ENCODE data around the gene ATE1. TPM values are rescaled to one million over a fixed set of nuclear protein-coding genes. Genes with fewer than 3 reads are reported as not detected.

The ATE1 gene
- total and polyA plus RNA-seq, 2 experiments from 2014 or later = 17.4 to 24.5 TPM

GRCh38 chr10:121818599-121818998, 109.2 kb downstream of the ATE1 start:
- no peak overlapping the region for H3K27ac ChIP-seq (ENCODE audit: low read depth)
- H3K36me3 Mint-ChIP-seq (ENCODE audit: low read depth) = no peaks in the 10 kb centered on the region
- no peak overlapping the region for H2AFZ ChIP-seq
- H4K20me1 ChIP-seq (replicated peaks; ENCODE audit: insufficient read depth) = no peaks in the 10 kb centered on the region
- DNase-seq (ENCODE audit: low spot score) (no peak), ATAC-seq (no peak)
- H3K27me3 ChIP-seq (ENCODE audit: insufficient read depth) = no peaks in the 10 kb centered on the region
- H3K27me3 Mint-ChIP-seq (ENCODE audit: insufficient read depth, low read depth, poor library complexity) = no peaks in the 10 kb centered on the region
- no peak for TF ChIP-seq STAT1 (IDR thresholded peaks at IDR 0.05; ENCODE audit: unreplicated experiment)
- no peak for TF ChIP-seq POLR2AphosphoS5 (IDR thresholded peaks at IDR 0.05; ENCODE audit: low read depth)
- TF ChIP-seq ZNF114 (CRISPR knock-in tag; IDR thresholded peaks at IDR 0.05) = no peak
- no peak for TF ChIP-seq NANOG (IDR thresholded peaks at IDR 0.05; ENCODE audit: borderline replicate concordance)
- H3F3A ChIP-seq (replicated peaks; ENCODE audit: low read depth) = no peaks in the 10 kb centered on the region
- no peak overlapping the region for H3K27ac Mint-ChIP-seq
- no peaks in the 10 kb centered on the region for H3K79me2 ChIP-seq (replicated peaks; ENCODE audit: insufficient read depth)
- no peak overlapping the region for H3K4me2 ChIP-seq
- no peaks in the 10 kb centered on the region for H3K9me2 ChIP-seq (ENCODE audit: insufficient read depth)
- no peak overlapping the region for H3K4me3 ChIP-seq
- no peak overlapping the region for H3K4me3 Mint-ChIP-seq
- H3K4me1 ChIP-seq (ENCODE audit: insufficient read depth) = no peaks in the 10 kb centered on the region
- peaks cover 5% of the 10 kb centered on the region; the same call in 1 of the 3 replicates for H3K4me1 Mint-ChIP-seq
- H3K9me3 Mint-ChIP-seq = no peaks in the 10 kb centered on the region
- no peaks in the 10 kb centered on the region for H3K36me3 ChIP-seq (ENCODE audit: insufficient read depth)

GRCh38 chr10:121816197-121816596, 111.6 kb downstream of the ATE1 start:
- no peak overlapping the region for H3K27ac Mint-ChIP-seq

GRCh38 chr10:121813857-121814256, 114.0 kb downstream of the ATE1 start:
- Histone ChIP-seq H2AFZ (no peak overlapping the region), H3K36me3 (ENCODE audit: insufficient read depth) (no peaks in the 10 kb centered on the region), H3K4me2 (no peak overlapping the region), H3K79me2 (replicated peaks; ENCODE audit: insufficient read depth) (no peaks in the 10 kb centered on the region), H3K27ac (ENCODE audit: low read depth) (no peak overlapping the region), H4K20me1 (replicated peaks; ENCODE audit: insufficient read depth) (0 out of 2 replicates have a peak, but pooled peaks cover 3% of the 10 kb centered on the region), H3K4me3 (no peak overlapping the region), H3K27me3 (ENCODE audit: insufficient read depth) (no peaks in the 10 kb centered on the region), H3K9me2 (ENCODE audit: insufficient read depth) (no peaks in the 10 kb centered on the region), H3F3A (replicated peaks; ENCODE audit: low read depth) (no peaks in the 10 kb centered on the region), H3K4me1 (ENCODE audit: insufficient read depth) (no peaks in the 10 kb centered on the region)
- H3K27me3 Mint-ChIP-seq (ENCODE audit: insufficient read depth, low read depth, poor library complexity) = no peaks in the 10 kb centered on the region
- H3K9me3 Mint-ChIP-seq = no peaks in the 10 kb centered on the region
- H3K36me3 Mint-ChIP-seq (ENCODE audit: low read depth) = no peaks in the 10 kb centered on the region
- ATAC-seq = no peak
- no peak overlapping the region for H3K4me3 Mint-ChIP-seq
- peaks cover 2% of the 10 kb centered on the region; the same call in 2 of the 3 replicates for H3K4me1 Mint-ChIP-seq
- no peak overlapping the region for H3K27ac Mint-ChIP-seq
- DNase-seq (ENCODE audit: low spot score) = no peak
- TF ChIP-seq STAT1 (IDR thresholded peaks at IDR 0.05; ENCODE audit: unreplicated experiment) (no peak), EZH2phosphoT487 (IDR thresholded peaks at IDR 0.05; ENCODE audit: unreplicated experiment) (no peak), ZNF331 (CRISPR knock-in tag; IDR thresholded peaks at IDR 0.05; ENCODE audit: low read depth) (no peak), ZNF114 (CRISPR knock-in tag; IDR thresholded peaks at IDR 0.05) (no peak), ZNF462 (CRISPR knock-in tag; IDR thresholded peaks at IDR 0.05) (no peak)

More at GRCh38 chr10:121816197-121816596, 111.6 kb downstream of the ATE1 start:
- Histone ChIP-seq H3K27me3 (ENCODE audit: insufficient read depth) (no peaks in the 10 kb centered on the region), H2AFZ (no peak overlapping the region), H4K20me1 (replicated peaks; ENCODE audit: insufficient read depth) (no peaks in the 10 kb centered on the region), H3K4me1 (ENCODE audit: insufficient read depth) (no peaks in the 10 kb centered on the region), H3K4me2 (no peak overlapping the region), H3K9me2 (ENCODE audit: insufficient read depth) (no peaks in the 10 kb centered on the region), H3K27ac (ENCODE audit: low read depth) (no peak overlapping the region), H3F3A (replicated peaks; ENCODE audit: low read depth) (no peaks in the 10 kb centered on the region), H3K79me2 (replicated peaks; ENCODE audit: insufficient read depth) (no peaks in the 10 kb centered on the region), H3K36me3 (ENCODE audit: insufficient read depth) (no peaks in the 10 kb centered on the region), H3K4me3 (no peak overlapping the region)
- no peak for TF ChIP-seq ZNF114 (CRISPR knock-in tag; IDR thresholded peaks at IDR 0.05)
- no peak for TF ChIP-seq ETS1 (IDR thresholded peaks at IDR 0.05)
- TF ChIP-seq CREB1 (CRISPR knock-in tag; IDR thresholded peaks at IDR 0.05; ENCODE audit: low read depth) = no peak
- TF ChIP-seq EZH2 (IDR thresholded peaks at IDR 0.05; ENCODE audit: low read depth, unreplicated experiment) = no peak
- TF ChIP-seq JUNB (IDR thresholded peaks at IDR 0.05; ENCODE audit: unreplicated experiment) = no peak
- no peak for TF ChIP-seq EZH2phosphoT487 (IDR thresholded peaks at IDR 0.05; ENCODE audit: unreplicated experiment)
- Mint-ChIP-seq H3K4me3 (no peak overlapping the region), H3K4me1 (peaks cover 2% of the 10 kb centered on the region; the same call in 1 of the 3 replicates), H3K36me3 (ENCODE audit: low read depth) (no peaks in the 10 kb centered on the region), H3K9me3 (no peaks in the 10 kb centered on the region), H3K27me3 (ENCODE audit: insufficient read depth, low read depth, poor library complexity) (no peaks in the 10 kb centered on the region)
- no peak for DNase-seq (ENCODE audit: low spot score)
- no peak for ATAC-seq

Data from GM23338 (cell line).